PC-3 (cell line): ENCODE measurements around the gene DUSP22. TPM values are rescaled to one million over a fixed set of nuclear protein-coding genes. Genes with fewer than 3 reads are reported as not detected.

Experiments used
- ATAC-seq: fragments of 200-7000 bp; cut with Tn5 transposase; 2 replicates; pipeline ENCODE4 v1.9.1; 2020; ENCODE audit warnings: mild to moderate bottlenecking, moderate library complexity
- BruUV-seq: library from RNA; stranded (reverse); fragments of 400-500 nt; replicated peaks from 2 replicates; lab custom pipeline; 2021; lab: Mats Ljungman, UMichigan
- CTCF ChIA-PET: fragments of 300-600 bp; sonication (Branson Sonifier 250); formaldehyde crosslinking; loops from one replicate; lab custom pipeline; 2022; ENCODE audit warnings: antibody characterized with exemption; lab: Charles Lee
- POLR2A ChIA-PET: fragments of 300-600 bp; sonication (Branson Sonifier 250); formaldehyde crosslinking; loops from one replicate; lab custom pipeline; 2022; ENCODE audit warnings: antibody characterized with exemption; ENCODE audit not compliant: unreplicated experiment; lab: Charles Lee
- DNase-seq: peaks from one replicate; pipeline ENCODE4 v3.0.0-alpha.2; 2015
- H2AFZ ChIP-seq: fragments of 300-600 bp; sonication (generic); 2 replicates; pipeline ENCODE4 v1.6.0; 2016; ENCODE audit warnings: antibody characterized with exemption, low read length
- H3F3A ChIP-seq: fragments of 300-600 bp; sonication (generic); one replicate; pipeline ENCODE4 v1.6.0; 2017; ENCODE audit warnings: antibody characterized with exemption, low read length, control low read depth, mild to moderate bottlenecking; ENCODE audit not compliant: unreplicated experiment
- H3K27ac ChIP-seq: fragments of 300-600 bp; sonication (generic); 2 replicates; pipeline ENCODE4 v1.5.1; 2016; ENCODE audit warnings: mild to moderate bottlenecking, low read length
- H3K27me3 ChIP-seq: fragments of 300-600 bp; sonication (generic); 2 replicates; pipeline ENCODE4 v1.6.1; 2016; ENCODE audit warnings: low read length, mixed read lengths
- H3K36me3 ChIP-seq: fragments of 300-600 bp; sonication (generic); 2 replicates; pipeline ENCODE4 v1.6.1; 2016; ENCODE audit warnings: low read depth, mixed run types, low read length, mixed read lengths
- H3K4me1 ChIP-seq: fragments of 300-600 bp; sonication (generic); 2 replicates; pipeline ENCODE4 v1.5.1; 2016; ENCODE audit warnings: low read length; ENCODE audit not compliant: insufficient read depth
- H3K4me2 ChIP-seq: fragments of 300-600 bp; sonication (generic); 2 replicates; pipeline ENCODE4 v1.6.0; 2016; ENCODE audit warnings: low read length
- H3K4me3 ChIP-seq: fragments of 300-600 bp; sonication (generic); 2 replicates; pipeline ENCODE4 v1.5.1; 2016; ENCODE audit warnings: mild to moderate bottlenecking, low read length, mixed read lengths
- H3K79me2 ChIP-seq: fragments of 300-600 bp; sonication (generic); 2 replicates; pipeline ENCODE4 v1.6.1; 2017; ENCODE audit warnings: low read length, mixed read lengths
- H3K9ac ChIP-seq: fragments of 300-600 bp; sonication (generic); 2 replicates; pipeline ENCODE4 v1.6.0; 2016; ENCODE audit warnings: mild to moderate bottlenecking, low read length
- H3K9me2 ChIP-seq: fragments of 300-600 bp; sonication (generic); replicated peaks from 2 replicates; pipeline ENCODE4 v1.6.1; 2016; ENCODE audit warnings: mixed run types, low read length, mixed read lengths
- H3K9me3 ChIP-seq: fragments of 300-600 bp; sonication (generic); 2 replicates; pipeline ENCODE4 v1.6.1; 2016; ENCODE audit warnings: low read length, mixed read lengths
- H4K20me1 ChIP-seq: fragments of 300-600 bp; sonication (generic); 2 replicates; pipeline ENCODE4 v1.6.1; 2016; ENCODE audit warnings: low read length, mixed read lengths
- EZH2 ChIP-seq: fragments of 300-600 bp; sonication (generic); IDR thresholded peaks from one replicate; pipeline ENCODE4 v1.6.1; 2017; ENCODE audit warnings: antibody characterized with exemption, mild to moderate bottlenecking, low read length; ENCODE audit not compliant: unreplicated experiment
- EZH2phosphoT487 ChIP-seq: fragments of 300-600 bp; sonication (generic); IDR thresholded peaks from 2 replicates; pipeline ENCODE4 v1.6.1; 2018; ENCODE audit warnings: mild to moderate bottlenecking, antibody characterized with exemption, low read length, borderline replicate concordance
- intact Hi-C: fragments of 100-400 bp; cut with micrococcal nuclease; formaldehyde crosslinking; loops from 2 replicates; pipeline ENCODE4 v1.9.0; 2023
- total RNA-seq: library from RNA; depleted of rRNA; stranded (reverse); fragments of >200 nt; gene quantifications from 2 replicates; pipeline ENCODE4 v1.2.3, GENCODE V29; 2014
- TF ChIP-seq, protein P1 (sequence below): fragments of 300-600 bp; sonication (generic); conservative IDR thresholded peaks from 2 replicates; pipeline ENCODE4 v1.5.1; 2017; ENCODE audit warnings: antibody characterized with exemption, low read depth, mild to moderate bottlenecking, low read length

Gene DUSP22
- total RNA-seq, 1 experiment from 2014 or later: 37.8 TPM

DNA sequence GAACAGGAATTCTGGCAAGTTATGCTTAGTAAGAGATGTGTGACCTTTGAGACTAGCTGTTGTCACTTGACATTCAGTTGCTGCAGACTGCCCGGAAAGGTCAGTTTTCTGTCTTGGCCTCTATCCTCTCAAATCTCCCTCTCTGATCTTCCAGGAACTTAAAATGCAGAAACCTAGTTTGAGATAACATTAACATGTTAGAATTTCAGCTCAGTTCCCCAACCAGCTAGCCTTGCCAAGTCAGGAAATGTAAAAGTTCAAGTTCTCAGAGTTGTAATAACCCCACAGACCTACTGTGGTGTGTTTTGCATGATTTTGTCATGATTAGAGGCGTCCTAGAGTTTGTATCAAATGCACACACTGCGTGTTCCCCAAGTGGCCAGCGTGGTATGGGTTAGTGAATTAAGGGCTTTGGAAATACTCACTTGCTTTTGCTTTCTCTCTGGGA is 46.6 kb downstream of the DUSP22 start:
- Histone ChIP-seq H3K9me2 (no peaks in the 10 kb centered on the region), H3K36me3 (no peaks in the 10 kb centered on the region), H4K20me1 (no peaks in the 10 kb centered on the region), H3K9me3 (no peaks in the 10 kb centered on the region), H3K4me2 (no peak overlapping the region), H3K27ac (no peak overlapping the region), H2AFZ (no peak overlapping the region), H3K9ac (no peak overlapping the region), H3K4me3 (no peak overlapping the region), H3K4me1 (no peaks in the 10 kb centered on the region), H3K79me2 (no peaks in the 10 kb centered on the region), H3F3A (no peaks in the 10 kb centered on the region), H3K27me3 (no peaks in the 10 kb centered on the region)
- BruUV-seq: no TSS peak
- intact Hi-C loops: no loop called here
- no peak for DNase-seq
- ChIA-PET CTCF (no interaction called here), POLR2A (no interaction called here)
- TF ChIP-seq, protein P1, sequence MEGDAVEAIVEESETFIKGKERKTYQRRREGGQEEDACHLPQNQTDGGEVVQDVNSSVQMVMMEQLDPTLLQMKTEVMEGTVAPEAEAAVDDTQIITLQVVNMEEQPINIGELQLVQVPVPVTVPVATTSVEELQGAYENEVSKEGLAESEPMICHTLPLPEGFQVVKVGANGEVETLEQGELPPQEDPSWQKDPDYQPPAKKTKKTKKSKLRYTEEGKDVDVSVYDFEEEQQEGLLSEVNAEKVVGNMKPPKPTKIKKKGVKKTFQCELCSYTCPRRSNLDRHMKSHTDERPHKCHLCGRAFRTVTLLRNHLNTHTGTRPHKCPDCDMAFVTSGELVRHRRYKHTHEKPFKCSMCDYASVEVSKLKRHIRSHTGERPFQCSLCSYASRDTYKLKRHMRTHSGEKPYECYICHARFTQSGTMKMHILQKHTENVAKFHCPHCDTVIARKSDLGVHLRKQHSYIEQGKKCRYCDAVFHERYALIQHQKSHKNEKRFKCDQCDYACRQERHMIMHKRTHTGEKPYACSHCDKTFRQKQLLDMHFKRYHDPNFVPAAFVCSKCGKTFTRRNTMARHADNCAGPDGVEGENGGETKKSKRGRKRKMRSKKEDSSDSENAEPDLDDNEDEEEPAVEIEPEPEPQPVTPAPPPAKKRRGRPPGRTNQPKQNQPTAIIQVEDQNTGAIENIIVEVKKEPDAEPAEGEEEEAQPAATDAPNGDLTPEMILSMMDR: no peak
- TF ChIP-seq EZH2phosphoT487 (no peak), EZH2 (no peak)
- no peak for ATAC-seq

GRCh38 chr6:339480-339879 is 47.2 kb downstream of the DUSP22 start:
- POLR2A ChIA-PET: interaction anchor here (0.7 kb wide), 1 partner anchor 116 kb away, joined by 4 read pairs; no protein-coding TSS in a partner anchor
- ATAC-seq: no peak
- no peaks in the 10 kb centered on the region for H3K4me1 ChIP-seq
- H3K4me3 ChIP-seq: no peak overlapping the region
- no peak overlapping the region for H2AFZ ChIP-seq
- H3K9ac ChIP-seq: no peak overlapping the region
- no peak overlapping the region for H3K4me2 ChIP-seq
- TF ChIP-seq EZH2phosphoT487: no peak
- TF ChIP-seq EZH2: no peak
- TF ChIP-seq, protein P1: no peak
- no peak overlapping the region for H3K27ac ChIP-seq
- no peaks in the 10 kb centered on the region for H3K9me2 ChIP-seq
- intact Hi-C loops: no loop called here
- H3K36me3 ChIP-seq: no peaks in the 10 kb centered on the region
- H3K27me3 ChIP-seq: no peaks in the 10 kb centered on the region
- no peak for DNase-seq
- H3K79me2 ChIP-seq: no peaks in the 10 kb centered on the region
- CTCF ChIA-PET: no interaction called here
- no peaks in the 10 kb centered on the region for H4K20me1 ChIP-seq
- H3K9me3 ChIP-seq: no peaks in the 10 kb centered on the region
- H3F3A ChIP-seq: no peaks in the 10 kb centered on the region
- BruUV-seq: no TSS peak

DNA sequence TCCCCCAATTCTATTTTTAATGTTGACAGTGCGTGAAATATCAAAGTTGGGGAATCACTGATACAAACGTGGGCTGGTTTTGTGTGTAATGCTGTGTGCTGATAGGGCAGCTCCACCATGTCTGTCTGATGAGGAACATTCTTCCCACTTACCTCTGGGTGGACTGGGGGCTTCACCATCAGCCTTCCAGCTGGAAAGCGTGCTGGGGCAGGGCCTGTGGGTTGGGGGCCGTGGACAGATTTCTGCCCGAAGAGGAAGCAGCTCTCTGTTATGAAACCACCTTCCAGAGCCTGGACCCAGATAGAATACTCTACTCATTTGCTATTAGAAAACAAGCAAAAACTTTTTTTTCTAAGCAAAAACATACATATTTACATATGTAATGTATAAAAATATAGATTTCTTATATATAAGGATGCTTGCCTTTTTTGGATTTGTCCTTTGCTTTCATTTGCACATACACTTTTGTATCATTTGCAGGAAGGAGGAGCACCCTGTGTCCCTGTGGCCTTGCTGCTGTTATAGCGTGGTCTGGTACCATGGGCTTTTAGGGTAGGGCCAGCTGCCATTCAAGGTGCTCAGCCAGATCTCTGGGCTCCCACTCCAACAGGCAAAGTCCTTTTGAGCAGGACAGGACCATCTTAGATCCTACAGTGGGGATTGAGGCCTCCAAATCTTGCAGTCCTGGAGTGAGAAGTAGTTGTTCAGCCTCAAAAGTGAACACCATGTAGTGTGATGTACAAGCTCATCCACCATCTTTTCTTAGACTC is 48.1 kb downstream of the DUSP22 start:
- Histone ChIP-seq H2AFZ (no peak overlapping the region), H3K4me2 (no peak overlapping the region), H3F3A (no peaks in the 10 kb centered on the region), H3K9ac (no peak overlapping the region), H3K4me1 (no peaks in the 10 kb centered on the region), H3K9me3 (no peaks in the 10 kb centered on the region), H3K9me2 (no peaks in the 10 kb centered on the region), H4K20me1 (no peaks in the 10 kb centered on the region), H3K27ac (no peak overlapping the region), H3K4me3 (no peak overlapping the region), H3K27me3 (no peaks in the 10 kb centered on the region), H3K79me2 (no peaks in the 10 kb centered on the region), H3K36me3 (no peaks in the 10 kb centered on the region)
- CTCF ChIA-PET: no interaction called here
- ATAC-seq (no peak), DNase-seq (no peak)
- intact Hi-C loops: no loop called here
- no peak for TF ChIP-seq EZH2
- TF ChIP-seq, protein P1: no peak
- TF ChIP-seq EZH2phosphoT487: no peak
- POLR2A ChIA-PET: interaction anchor here (0.7 kb wide), 1 partner anchor 117 kb away, joined by 4 read pairs; no protein-coding TSS in a partner anchor
- BruUV-seq: no TSS peak
